HCT116 (cell line): ENCODE data around the gene RBMS1. TPM values are rescaled to one million over a fixed set of nuclear protein-coding genes. Genes with fewer than 3 reads are reported as not detected.

ENCODE experiments used
- ATAC-seq: fragments of 200-7000 bp; cut with Tn5 transposase; 2 replicates; pipeline ENCODE4 v1.9.1; 2020; ENCODE audit warnings: mild to moderate bottlenecking, moderate library complexity
- BruUV-seq: library from RNA; stranded (reverse); fragments of 400-500 nt; replicated peaks from 2 replicates; lab custom pipeline; 2021; lab: Mats Ljungman, UMichigan
- CTCF ChIA-PET: fragments of 300-600 bp; sonication (Branson Sonifier 250); formaldehyde crosslinking; loops from one replicate; lab custom pipeline; 2021; ENCODE audit warnings: antibody characterized with exemption; lab: Charles Lee
- POLR2A ChIA-PET: fragments of 300-600, 350-600 bp; sonication (Branson Sonifier 250); formaldehyde crosslinking; loops from one replicate; lab custom pipeline; 2021; ENCODE audit warnings: antibody characterized with exemption; lab: Charles Lee
- RAD21 ChIA-PET, 2 experiments: fragments of 300-600 bp; sonication (Branson Sonifier 250); formaldehyde crosslinking; loops; one replicate each; lab custom pipeline; 2023; ENCODE audit warnings: low total read pairs in 2 of 2; ENCODE audit not compliant: uncharacterized antibody in 2 of 2, unreplicated experiment in 2 of 2, low non-redundant PET in 1 of 2; lab: Charles Lee
- DNase-seq: peaks from one replicate; pipeline ENCODE4 v3.0.0-alpha.2; 2010; ENCODE audit warnings: low read depth, low spot score
- H2AFZ ChIP-seq: fragments of 200-600 bp; shearing (Covaris generic), sonication (generic); 2 replicates; pipeline ENCODE4 v1.6.1; 2017; ENCODE audit warnings: low read depth, mixed run types, mixed read lengths, antibody characterized with exemption, low read length; ENCODE audit not compliant: poor library complexity, severe bottlenecking
- H3K27ac ChIP-seq: 2 replicates; pipeline ENCODE4 v1.5.1; 2012; ENCODE audit warnings: low read depth, low read length
- H3K27me3 ChIP-seq: fragments of 200-600 bp; sonication (generic); 2 replicates; pipeline ENCODE4 v1.6.1; 2016; ENCODE audit warnings: mixed run types, low read length, mixed read lengths; ENCODE audit not compliant: insufficient read depth
- H3K36me3 ChIP-seq, 2 experiments: fragments of 200-500 bp in 1 of 2; fragments of 200-600 bp in 1 of 2; sonication (Bioruptor generic) in 1 of 2; sonication (generic) in 1 of 2; 2 replicates each; pipeline versions ENCODE4 v1.5.1 to v1.6.1; 2014 to 2016; ENCODE audit warnings: low read length in 2 of 2, inconsistent platforms in 1 of 2, mixed read lengths in 1 of 2, mixed run types in 1 of 2; ENCODE audit not compliant: insufficient read depth in 2 of 2, control insufficient read depth in 1 of 2
- H3K4me1 ChIP-seq, 2 experiments: fragments of 200-600 bp in 1 of 2; sonication (generic) in 1 of 2; 2 replicates each; pipeline versions ENCODE4 v1.5.1 to v1.6.1; 2012 to 2017; ENCODE audit warnings: low read length in 2 of 2, inconsistent platforms in 1 of 2, mild to moderate bottlenecking in 1 of 2, mixed read lengths in 1 of 2, mixed run types in 1 of 2, moderate library complexity in 1 of 2; ENCODE audit not compliant: insufficient read depth in 2 of 2, control insufficient read depth in 1 of 2
- H3K4me2 ChIP-seq: fragments of 200-600 bp; sonication (generic); 2 replicates; pipeline ENCODE4 v1.6.1; 2017; ENCODE audit warnings: mixed run types, low read length, mixed read lengths
- H3K4me3 ChIP-seq, 2 experiments: fragments of 200-600 bp in 1 of 2; sonication (generic) in 1 of 2; replicated peaks in 1 of 2; 2 replicates each; pipeline ENCODE4 v1.5.1; 2011 to 2016; ENCODE audit warnings: low read length in 2 of 2, control low read depth in 1 of 2, low read depth in 1 of 2, mild to moderate bottlenecking in 1 of 2, mixed read lengths in 1 of 2, mixed run types in 1 of 2
- H3K79me2 ChIP-seq: fragments of 200-600 bp; sonication (generic); 2 replicates; pipeline ENCODE4 v1.6.1; 2017; ENCODE audit warnings: mild to moderate bottlenecking, mixed run types, low read length, moderate library complexity, mixed read lengths; ENCODE audit not compliant: insufficient read depth
- H3K9ac ChIP-seq: fragments of 200-600 bp; sonication (generic); 2 replicates; pipeline ENCODE4 v1.6.1; 2016; ENCODE audit warnings: low read length, mixed read lengths
- H3K9me2 ChIP-seq: fragments of 200-600 bp; sonication (generic), shearing (Covaris generic); 2 replicates; pipeline ENCODE4 v1.6.1; 2017; ENCODE audit warnings: mixed run types, mild to moderate bottlenecking, moderate library complexity; ENCODE audit not compliant: insufficient read depth
- H3K9me3 ChIP-seq, 2 experiments: fragments of 200-500 bp in 1 of 2; fragments of 200-600 bp in 1 of 2; sonication (Bioruptor generic) in 1 of 2; sonication (generic) in 1 of 2; 2 replicates each; pipeline ENCODE4 v1.6.1; 2014 to 2017; ENCODE audit warnings: low read length in 2 of 2, mixed read lengths in 2 of 2, inconsistent platforms in 1 of 2, low read depth in 1 of 2, mild to moderate bottlenecking in 1 of 2, mixed run types in 1 of 2, moderate library complexity in 1 of 2; ENCODE audit not compliant: control insufficient read depth in 1 of 2, insufficient read depth in 1 of 2
- H4K20me1 ChIP-seq: fragments of 200-600 bp; sonication (generic), shearing (Covaris generic); 2 replicates; pipeline ENCODE4 v1.6.1; 2017; ENCODE audit warnings: mixed run types, mild to moderate bottlenecking, moderate library complexity; ENCODE audit not compliant: insufficient read depth
- EGR1 ChIP-seq: IDR thresholded peaks from 2 replicates; pipeline ENCODE4 v1.6.1; 2012; ENCODE audit warnings: low read depth
- EZH2phosphoT487 ChIP-seq: fragments of 200-600 bp; IDR thresholded peaks from 2 replicates; pipeline ENCODE4 v1.6.1; 2018; ENCODE audit warnings: antibody characterized with exemption, borderline replicate concordance
- FOSL1 ChIP-seq: IDR thresholded peaks from 2 replicates; pipeline ENCODE4 v1.6.1; 2012; ENCODE audit warnings: low read depth
- POLR2AphosphoS5 ChIP-seq: IDR thresholded peaks from 2 replicates; pipeline ENCODE4 v1.6.1; 2011; ENCODE audit warnings: mild to moderate bottlenecking, low read depth, low read length, moderate library complexity
- TCF7L2 ChIP-seq: IDR thresholded peaks from 2 replicates; pipeline ENCODE4 v1.7.0; 2011; ENCODE audit warnings: borderline replicate concordance, inconsistent platforms; ENCODE audit not compliant: insufficient read depth, insufficient read length; ENCODE audit errors: extremely low read depth
- YY1 ChIP-seq: IDR thresholded peaks from 2 replicates; pipeline ENCODE4 v1.6.1; 2011; ENCODE audit warnings: low read length, low read depth, moderate library complexity, mild to moderate bottlenecking; ENCODE audit not compliant: insufficient replicate concordance; ENCODE audit errors: extremely low read depth
- ZFX ChIP-seq: fragments of 450-650 bp; IDR thresholded peaks from 2 replicates; pipeline ENCODE4 v1.6.1; 2017
- intact Hi-C: fragments of 100-400 bp; cut with micrococcal nuclease; formaldehyde crosslinking; loops from 2 replicates; pipeline ENCODE4 v1.10.0; 2022
- total RNA-seq: library from RNA; stranded (reverse); gene quantifications from one replicate; pipeline ENCODE4 v1.2.1, GENCODE V29; 2021; ENCODE audit not compliant: unreplicated experiment
- TF ChIP-seq, protein P1 (sequence below): IDR thresholded peaks from 2 replicates; pipeline ENCODE4 v1.6.1; 2012

Gene RBMS1
- total RNA-seq, 1 experiment from 2014 or later, result 17.6 TPM

DNA sequence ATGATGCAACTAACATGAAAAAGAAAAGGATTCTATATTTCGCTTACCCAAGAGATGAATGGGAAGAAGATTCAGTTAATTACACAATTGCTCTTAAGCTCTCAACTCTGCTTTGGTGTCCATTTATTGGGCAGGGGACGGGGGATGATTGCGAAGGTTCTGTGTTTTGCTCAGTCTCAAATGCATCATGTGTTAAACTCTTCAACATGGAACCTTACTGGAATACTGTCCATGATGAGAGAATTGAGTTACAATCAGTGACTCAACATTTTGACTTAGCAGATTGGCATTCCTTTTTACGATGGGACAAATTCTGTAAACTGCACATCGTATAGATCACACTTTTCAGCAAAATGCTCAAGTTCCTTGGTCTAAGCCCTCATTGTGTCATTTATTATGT is 135.6 kb downstream of the RBMS1 start:
- POLR2A ChIA-PET, result no interaction called here
- TF ChIP-seq TCF7L2 (no peak), EGR1 (no peak), POLR2AphosphoS5 (no peak), FOSL1 (no peak)
- Histone ChIP-seq H2AFZ (no peak overlapping the region), H3K9ac (no peak overlapping the region), H3K27ac (no peak overlapping the region), H3K79me2 (no peaks in the 10 kb centered on the region), H3K9me3 (no peaks in the 10 kb centered on the region), H3K4me1 (no peaks in the 10 kb centered on the region), H3K4me3 (no peak overlapping the region), H3K27me3 (no peaks in the 10 kb centered on the region), H3K9me2 (no peaks in the 10 kb centered on the region), H3K36me3 (no peaks in the 10 kb centered on the region), H3K4me2 (no peak overlapping the region), H4K20me1 (no peaks in the 10 kb centered on the region)
- CTCF ChIA-PET, result no interaction called here
- intact Hi-C loops, result no loop called here
- no peak for ATAC-seq
- no TSS peak for BruUV-seq
- DNase-seq, result no peak
- RAD21 ChIA-PET, result no interaction called here

DNA sequence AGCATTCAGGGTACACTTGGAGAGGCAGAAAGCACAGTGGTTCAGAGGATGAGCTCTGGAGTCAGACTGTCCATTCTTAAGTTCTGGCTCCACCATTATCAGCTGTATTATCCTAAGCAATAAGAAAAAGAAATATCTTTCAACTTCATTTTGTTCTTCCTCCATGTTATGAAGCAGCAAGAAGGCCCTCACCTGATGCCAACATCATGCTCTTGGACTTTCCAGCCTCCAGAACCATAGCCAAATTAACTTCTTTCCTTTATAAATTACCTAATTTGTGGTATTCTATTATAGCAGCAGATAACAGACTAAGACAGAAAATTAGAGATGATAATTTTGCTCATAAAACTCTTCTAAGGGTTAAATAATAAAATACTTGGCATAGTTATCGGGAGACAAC is 137.1 kb downstream of the RBMS1 start:
- TF ChIP-seq FOSL1, result no peak
- no peak for TF ChIP-seq EZH2phosphoT487
- TF ChIP-seq, protein P1, sequence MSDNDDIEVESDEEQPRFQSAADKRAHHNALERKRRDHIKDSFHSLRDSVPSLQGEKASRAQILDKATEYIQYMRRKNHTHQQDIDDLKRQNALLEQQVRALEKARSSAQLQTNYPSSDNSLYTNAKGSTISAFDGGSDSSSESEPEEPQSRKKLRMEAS, result no peak
- no peak for TF ChIP-seq YY1
- no peak for TF ChIP-seq ZFX
- no peak overlapping the region for H3K27ac ChIP-seq
- H3K4me1 ChIP-seq, result no peaks in the 10 kb centered on the region
- ChIA-PET POLR2A (no interaction called here), CTCF (no interaction called here), RAD21 (no interaction called here)
- H3K9me3 ChIP-seq, result no peaks in the 10 kb centered on the region
- no peaks in the 10 kb centered on the region for H4K20me1 ChIP-seq
- no peaks in the 10 kb centered on the region for H3K36me3 ChIP-seq
- no peaks in the 10 kb centered on the region for H3K79me2 ChIP-seq
- ATAC-seq (no peak), DNase-seq (no peak)
- H3K4me2 ChIP-seq, result no peak overlapping the region
- H3K9ac ChIP-seq, result no peak overlapping the region
- no peaks in the 10 kb centered on the region for H3K27me3 ChIP-seq
- no peak overlapping the region for H2AFZ ChIP-seq
- H3K4me3 ChIP-seq, result no peak overlapping the region
- intact Hi-C loops, result no loop called here
- no peaks in the 10 kb centered on the region for H3K9me2 ChIP-seq
- BruUV-seq, result no TSS peak
